PC-9 (cell line): ENCODE results near the gene DPYSL3. TPM values are rescaled to one million over a fixed set of nuclear protein-coding genes. Genes with fewer than 3 reads are reported as not detected.

Experiments used
- BruUV-seq: library from RNA; stranded (reverse); fragments of 400-500 nt; replicated peaks from 2 replicates; lab custom pipeline; 2021; lab: Mats Ljungman, UMichigan
- CTCF ChIA-PET: fragments of 300-600 bp; sonication (Branson Sonifier 250); formaldehyde crosslinking; loops from one replicate; lab custom pipeline; 2022; ENCODE audit warnings: antibody characterized with exemption; lab: Charles Lee
- POLR2A ChIA-PET: fragments of 300-600 bp; sonication (Branson Sonifier 250); formaldehyde crosslinking; loops from one replicate; lab custom pipeline; 2022; ENCODE audit warnings: antibody characterized with exemption; ENCODE audit not compliant: unreplicated experiment; lab: Charles Lee
- DNase-seq, 2 experiments: peaks; one replicate each; pipeline versions ENCODE4 v3.0.0 to v3.0.0-alpha.2; 2015 to 2022; ENCODE audit warnings: mixed read lengths in 1 of 2
- H2AFZ ChIP-seq: fragments of 200-600 bp; sonication (generic); 2 replicates; pipeline ENCODE4 v1.8.1; 2017; ENCODE audit warnings: antibody characterized with exemption
- H3F3A ChIP-seq: fragments of 200-600 bp; sonication (generic); 2 replicates; pipeline ENCODE4 v1.8.1; 2017; ENCODE audit warnings: antibody characterized with exemption, mild to moderate bottlenecking, low read depth; ENCODE audit not compliant: insufficient read depth
- H3K27ac ChIP-seq: fragments of 200-600 bp; sonication (generic); 2 replicates; pipeline ENCODE4 v1.6.1; 2016; ENCODE audit warnings: mixed run types
- H3K27me3 ChIP-seq: fragments of 200-600 bp; sonication (generic); 2 replicates; pipeline ENCODE4 v1.6.1; 2016; ENCODE audit warnings: low read depth, mixed run types; ENCODE audit not compliant: insufficient read depth
- H3K36me3 ChIP-seq: fragments of 200-600 bp; sonication (generic); 2 replicates; pipeline ENCODE4 v1.6.1; 2016; ENCODE audit warnings: low read depth, mixed run types
- H3K4me1 ChIP-seq: fragments of 200-600 bp; sonication (generic); replicated peaks from 2 replicates; pipeline ENCODE4 v1.6.1; 2016; ENCODE audit warnings: mixed run types; ENCODE audit not compliant: insufficient read depth
- H3K4me2 ChIP-seq: fragments of 200-600 bp; sonication (generic); 2 replicates; pipeline ENCODE4 v1.6.1; 2017; ENCODE audit warnings: mixed run types
- H3K4me3 ChIP-seq: fragments of 200-600 bp; sonication (generic); 2 replicates; pipeline ENCODE4 v1.6.1; 2016; ENCODE audit warnings: mixed run types
- H3K79me2 ChIP-seq: fragments of 200-600 bp; sonication (generic); 2 replicates; pipeline ENCODE4 v1.6.1; 2017; ENCODE audit warnings: low read depth, mixed run types
- H3K9me2 ChIP-seq: fragments of 200-600 bp; sonication (generic); 2 replicates; pipeline ENCODE4 v1.8.1; 2017; ENCODE audit warnings: mild to moderate bottlenecking; ENCODE audit not compliant: insufficient read depth
- H3K9me3 ChIP-seq: fragments of 200-600 bp; sonication (generic); 2 replicates; pipeline ENCODE4 v1.8.1; 2016; ENCODE audit warnings: low read depth; ENCODE audit not compliant: insufficient read depth
- H4K20me1 ChIP-seq: fragments of 200-600 bp; sonication (generic); 2 replicates; pipeline ENCODE4 v1.8.1; 2017; ENCODE audit not compliant: insufficient read depth
- EZH2 ChIP-seq: fragments of 200-600 bp; sonication (generic); IDR thresholded peaks from 2 replicates; pipeline ENCODE4 v1.8.0; 2017; ENCODE audit warnings: antibody characterized with exemption, low read depth
- intact Hi-C: fragments of 100-400 bp; cut with micrococcal nuclease; formaldehyde crosslinking; loops from one replicate; pipeline ENCODE4 v1.10.0; 2022; ENCODE audit not compliant: unreplicated experiment
- total RNA-seq: library from RNA; stranded (reverse); gene quantifications from 2 replicates; pipeline ENCODE4 v1.2.3, GENCODE V29; 2021
- TF ChIP-seq, protein P1 (sequence below): fragments of 200-600 bp; sonication (generic); conservative IDR thresholded peaks from 2 replicates; pipeline ENCODE4 v1.6.1; 2017; ENCODE audit warnings: mixed run types, antibody characterized with exemption, mild to moderate bottlenecking, moderate library complexity

The DPYSL3 gene
- total RNA-seq, 1 experiment from 2014 or later = 1.3 TPM

DNA sequence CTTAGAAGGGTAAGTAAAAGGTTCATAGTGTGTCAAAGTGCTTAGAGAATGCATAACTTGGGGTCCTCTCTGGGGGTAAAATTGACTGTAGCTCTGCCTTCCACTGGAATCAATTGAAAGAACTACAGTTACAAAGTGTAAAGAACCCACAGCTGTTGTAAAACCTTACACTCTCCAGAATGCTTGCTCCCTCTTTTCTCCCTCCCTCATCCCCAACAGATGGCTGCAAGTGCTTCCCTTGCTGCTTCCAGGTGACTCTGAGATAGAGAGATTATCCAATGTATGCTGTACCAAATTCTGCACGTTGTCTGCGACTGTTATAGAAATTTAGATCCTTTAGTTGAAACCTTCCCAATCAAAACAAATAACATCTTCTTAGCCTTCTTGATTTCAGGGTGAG lies 149.1 kb downstream of the DPYSL3 start:
- H3K4me1 ChIP-seq = no peaks in the 10 kb centered on the region
- H3K27me3 ChIP-seq = no peaks in the 10 kb centered on the region
- TF ChIP-seq EZH2 = no peak
- TF ChIP-seq, protein P1, sequence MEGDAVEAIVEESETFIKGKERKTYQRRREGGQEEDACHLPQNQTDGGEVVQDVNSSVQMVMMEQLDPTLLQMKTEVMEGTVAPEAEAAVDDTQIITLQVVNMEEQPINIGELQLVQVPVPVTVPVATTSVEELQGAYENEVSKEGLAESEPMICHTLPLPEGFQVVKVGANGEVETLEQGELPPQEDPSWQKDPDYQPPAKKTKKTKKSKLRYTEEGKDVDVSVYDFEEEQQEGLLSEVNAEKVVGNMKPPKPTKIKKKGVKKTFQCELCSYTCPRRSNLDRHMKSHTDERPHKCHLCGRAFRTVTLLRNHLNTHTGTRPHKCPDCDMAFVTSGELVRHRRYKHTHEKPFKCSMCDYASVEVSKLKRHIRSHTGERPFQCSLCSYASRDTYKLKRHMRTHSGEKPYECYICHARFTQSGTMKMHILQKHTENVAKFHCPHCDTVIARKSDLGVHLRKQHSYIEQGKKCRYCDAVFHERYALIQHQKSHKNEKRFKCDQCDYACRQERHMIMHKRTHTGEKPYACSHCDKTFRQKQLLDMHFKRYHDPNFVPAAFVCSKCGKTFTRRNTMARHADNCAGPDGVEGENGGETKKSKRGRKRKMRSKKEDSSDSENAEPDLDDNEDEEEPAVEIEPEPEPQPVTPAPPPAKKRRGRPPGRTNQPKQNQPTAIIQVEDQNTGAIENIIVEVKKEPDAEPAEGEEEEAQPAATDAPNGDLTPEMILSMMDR = no peak
- no peaks in the 10 kb centered on the region for H3K36me3 ChIP-seq
- H4K20me1 ChIP-seq = no peaks in the 10 kb centered on the region
- no TSS peak for BruUV-seq
- H3K79me2 ChIP-seq = no peaks in the 10 kb centered on the region
- POLR2A ChIA-PET = no interaction called here
- no peak overlapping the region for H2AFZ ChIP-seq
- no peak overlapping the region for H3K27ac ChIP-seq
- H3K9me2 ChIP-seq = no peaks in the 10 kb centered on the region
- H3K4me2 ChIP-seq = no peak overlapping the region
- intact Hi-C loops = no loop called here
- no peaks in the 10 kb centered on the region for H3K9me3 ChIP-seq
- DNase-seq = no peak
- no peaks in the 10 kb centered on the region for H3F3A ChIP-seq
- H3K4me3 ChIP-seq = no peak overlapping the region
- CTCF ChIA-PET = no interaction called here

DNA sequence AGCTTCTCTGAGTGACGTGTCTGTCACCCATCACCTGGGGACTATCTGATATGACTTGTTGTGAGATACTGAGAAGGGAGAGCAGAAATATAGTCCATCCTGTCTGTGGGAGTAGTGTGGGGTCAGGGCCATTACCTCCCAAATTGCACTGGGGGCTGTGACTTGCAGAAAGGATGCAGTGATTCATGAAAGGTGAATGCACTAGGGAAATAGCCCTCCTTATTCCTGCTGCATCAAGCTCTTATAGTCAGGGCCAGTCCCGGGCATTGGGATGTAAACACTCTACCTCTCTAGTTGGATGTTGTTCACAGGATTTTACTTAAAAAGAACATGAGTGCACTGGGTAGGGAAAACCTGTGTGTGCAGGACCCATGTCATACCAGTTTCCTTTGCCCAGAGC lies 150.3 kb downstream of the DPYSL3 start:
- no peaks in the 10 kb centered on the region for H3K4me1 ChIP-seq
- CTCF ChIA-PET = no interaction called here
- no peak overlapping the region for H3K27ac ChIP-seq
- no peaks in the 10 kb centered on the region for H3K79me2 ChIP-seq
- no peaks in the 10 kb centered on the region for H3K9me3 ChIP-seq
- no peak for TF ChIP-seq EZH2
- TF ChIP-seq, protein P1 = no peak
- H4K20me1 ChIP-seq = no peaks in the 10 kb centered on the region
- no peaks in the 10 kb centered on the region for H3K9me2 ChIP-seq
- H3F3A ChIP-seq = no peaks in the 10 kb centered on the region
- no peaks in the 10 kb centered on the region for H3K27me3 ChIP-seq
- no peak overlapping the region for H3K4me2 ChIP-seq
- DNase-seq = no peak
- H3K36me3 ChIP-seq = no peaks in the 10 kb centered on the region
- intact Hi-C loops = no loop called here
- no peak overlapping the region for H3K4me3 ChIP-seq
- no peak overlapping the region for H2AFZ ChIP-seq
- no TSS peak for BruUV-seq
- POLR2A ChIA-PET = no interaction called here

DNA sequence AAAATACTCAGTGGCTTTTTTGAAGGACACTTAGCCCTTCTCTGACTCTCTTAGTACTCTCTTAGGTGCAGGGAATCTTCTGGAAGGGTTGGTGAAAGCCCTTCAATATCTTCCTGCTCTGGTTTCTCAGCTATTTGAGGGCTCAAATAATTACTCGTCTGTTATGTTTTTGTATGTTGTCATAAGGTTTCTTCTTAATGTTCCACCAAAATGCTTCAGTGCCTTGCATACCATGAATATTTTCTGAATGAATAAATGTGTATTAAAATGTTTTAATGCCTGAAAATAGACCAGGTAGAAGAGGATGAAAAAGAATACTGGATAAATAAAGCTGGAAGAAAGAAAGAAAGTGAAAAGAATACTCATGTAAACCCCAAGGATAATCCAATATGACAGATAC lies 150.8 kb downstream of the DPYSL3 start:
- CTCF ChIA-PET = no interaction called here
- Histone ChIP-seq H3K9me2 (no peaks in the 10 kb centered on the region), H3K36me3 (no peaks in the 10 kb centered on the region)

More for the DNA sequence above, 150.8 kb downstream of the DPYSL3 start:
- BruUV-seq = no TSS peak
- no peaks in the 10 kb centered on the region for H3K79me2 ChIP-seq
- TF ChIP-seq EZH2 = no peak
- TF ChIP-seq, protein P1 = no peak
- H4K20me1 ChIP-seq = no peaks in the 10 kb centered on the region
- H3K9me3 ChIP-seq = no peaks in the 10 kb centered on the region
- no peak overlapping the region for H3K4me2 ChIP-seq
- H3K27me3 ChIP-seq = no peaks in the 10 kb centered on the region
- no peaks in the 10 kb centered on the region for H3F3A ChIP-seq
- no peaks in the 10 kb centered on the region for H3K4me1 ChIP-seq
- no peak overlapping the region for H3K27ac ChIP-seq
- no peak overlapping the region for H2AFZ ChIP-seq
- no peak overlapping the region for H3K4me3 ChIP-seq
- intact Hi-C loops = no loop called here
- DNase-seq = no peak
- POLR2A ChIA-PET = no interaction called here
